SKM-1 (cell line): ENCODE results near the gene PRKCH.
"Not testable (repeated sequence)": the region's sequence is repeated elsewhere in the genome, so short reads cannot be mapped to it uniquely, and the experiment has no call there.

Experiments
- DNase-seq: peaks from one replicate; lab custom pipeline; 2025; ENCODE audit not compliant: unreplicated experiment; lab: John Stamatoyannopoulos, UW

The PRKCH gene

DNA sequence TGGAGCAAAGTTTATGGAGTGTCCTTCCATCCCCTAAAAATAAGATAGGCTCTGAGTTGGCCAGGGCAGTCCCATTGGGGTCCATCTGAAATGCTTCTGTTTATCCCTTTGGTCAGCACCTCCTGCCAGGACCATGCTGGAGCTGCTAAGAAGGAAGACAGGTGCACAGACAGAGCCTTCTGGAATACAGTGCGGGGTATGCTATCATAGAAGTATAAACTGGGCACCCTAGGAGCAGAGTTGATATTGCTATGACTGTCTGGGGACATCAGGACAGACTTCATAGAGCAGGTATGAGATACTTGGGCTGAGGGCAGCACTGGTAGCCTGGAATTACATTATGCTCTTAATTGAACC lies 203.5 kb downstream of the PRKCH start:
- no peak for DNase-seq

DNA sequence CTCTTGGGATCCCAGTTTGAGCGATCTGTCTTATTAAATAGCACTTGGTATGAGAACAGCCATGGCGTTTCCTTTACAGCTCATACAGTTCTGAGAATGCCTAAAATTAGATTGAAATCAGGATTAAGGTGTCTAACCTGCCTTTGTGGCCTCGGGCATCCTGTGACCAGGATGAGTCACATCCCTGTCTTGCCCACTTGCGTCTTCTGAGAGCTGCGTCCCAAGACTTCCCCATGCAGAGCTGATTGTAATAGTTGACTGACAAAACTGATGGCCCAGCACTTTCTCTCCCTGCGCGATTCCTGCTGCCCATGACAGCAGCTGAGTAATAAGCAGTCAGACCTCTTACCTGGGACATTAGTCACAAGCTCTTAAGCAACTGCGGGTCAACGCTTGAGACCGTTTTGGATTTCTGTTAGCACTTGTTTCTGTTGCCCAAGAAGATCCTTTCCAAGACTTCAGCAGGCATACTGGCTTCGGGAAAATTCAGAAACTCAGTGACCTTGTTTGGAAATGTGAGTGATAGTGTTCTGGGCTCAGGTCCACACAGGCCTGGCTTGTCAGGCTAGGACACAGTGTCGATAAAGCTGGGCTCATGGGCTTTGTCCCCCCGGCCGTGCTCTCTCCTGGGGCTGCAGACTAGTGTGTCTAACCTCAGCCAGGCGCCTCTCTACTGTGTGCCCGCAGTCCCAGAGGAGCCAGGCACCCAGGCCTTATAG lies 204.1 kb downstream of the PRKCH start:
- no peak for DNase-seq

DNA sequence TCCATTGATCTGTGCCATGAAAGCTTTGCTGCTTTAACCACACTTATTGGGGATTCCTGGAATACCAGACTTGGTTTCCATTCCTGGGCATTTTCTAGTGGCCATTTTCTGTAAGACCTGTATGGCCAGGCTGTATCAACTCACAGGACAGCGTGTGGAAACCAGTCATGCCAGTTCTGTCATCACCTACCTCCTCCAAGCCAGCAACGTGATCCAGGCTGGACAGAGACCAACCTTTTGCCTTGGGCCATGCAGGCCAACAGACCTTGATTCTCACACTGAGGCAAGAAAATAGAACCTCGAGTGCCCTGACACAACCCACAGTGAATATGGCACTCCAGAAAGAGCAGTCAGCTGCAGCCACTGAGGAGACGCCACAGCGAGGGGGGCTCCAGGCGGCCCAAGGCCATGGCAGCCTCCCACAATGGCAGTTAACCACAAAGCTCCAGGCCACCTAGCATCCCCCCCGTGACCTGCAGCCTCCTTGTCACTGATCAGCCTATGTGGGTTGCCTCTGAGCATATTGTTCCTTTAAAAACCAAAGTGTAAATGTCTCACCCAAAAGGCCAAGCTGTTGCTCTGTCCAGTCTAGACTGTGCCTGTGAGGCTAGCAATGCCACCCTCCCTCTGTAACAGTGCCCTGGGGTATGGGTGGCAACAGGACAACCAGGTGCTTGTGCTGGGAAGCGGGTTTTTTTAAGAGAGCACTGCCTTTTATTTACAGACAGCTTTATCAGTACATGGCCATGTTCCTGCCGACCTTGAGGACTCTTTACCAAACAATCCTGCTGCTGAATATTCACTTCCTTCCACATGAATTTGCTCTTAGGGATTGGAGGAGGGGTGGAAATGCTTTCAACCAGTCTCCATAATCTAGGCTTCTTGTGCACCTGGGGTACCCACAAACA lies 205.3 kb downstream of the PRKCH start:
- DNase-seq, result no peak

DNA sequence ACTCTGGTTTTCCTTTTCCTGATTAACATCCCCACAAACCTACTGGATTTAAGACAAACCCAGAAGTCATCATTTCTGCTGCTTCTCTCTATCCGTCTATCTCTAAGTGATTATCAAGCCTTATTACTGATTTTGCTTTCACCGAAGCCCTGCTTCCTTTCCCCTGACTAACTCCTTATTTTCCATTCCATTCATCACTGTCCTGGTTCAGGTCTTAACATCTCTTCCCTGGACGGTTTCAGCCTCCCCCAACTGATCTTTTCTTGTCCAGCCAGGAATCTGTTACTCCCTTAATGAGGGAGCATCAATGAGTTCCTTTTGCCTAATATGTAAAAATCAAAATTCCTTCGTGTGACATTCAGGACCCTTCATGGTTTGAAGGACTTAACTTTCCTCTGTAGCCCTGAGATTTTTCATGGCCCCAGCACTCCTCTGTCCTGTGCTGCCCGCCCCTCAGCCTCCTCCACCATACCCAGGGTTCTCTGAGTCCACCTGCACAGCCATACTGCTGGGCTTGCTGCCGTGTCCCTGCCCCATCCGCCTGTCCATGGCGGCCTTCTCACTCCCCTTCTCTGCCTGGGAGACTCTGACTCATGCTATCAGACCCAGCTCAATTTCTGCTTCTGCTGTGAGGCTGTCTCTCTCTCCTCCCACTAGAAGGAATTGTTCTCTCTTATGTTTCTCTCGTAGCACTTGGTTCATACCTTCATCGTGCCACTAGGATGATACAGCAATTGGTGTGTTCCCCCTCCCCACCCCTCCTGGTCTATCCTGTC lies 206.1 kb downstream of the PRKCH start:
- DNase-seq, result no peak

DNA sequence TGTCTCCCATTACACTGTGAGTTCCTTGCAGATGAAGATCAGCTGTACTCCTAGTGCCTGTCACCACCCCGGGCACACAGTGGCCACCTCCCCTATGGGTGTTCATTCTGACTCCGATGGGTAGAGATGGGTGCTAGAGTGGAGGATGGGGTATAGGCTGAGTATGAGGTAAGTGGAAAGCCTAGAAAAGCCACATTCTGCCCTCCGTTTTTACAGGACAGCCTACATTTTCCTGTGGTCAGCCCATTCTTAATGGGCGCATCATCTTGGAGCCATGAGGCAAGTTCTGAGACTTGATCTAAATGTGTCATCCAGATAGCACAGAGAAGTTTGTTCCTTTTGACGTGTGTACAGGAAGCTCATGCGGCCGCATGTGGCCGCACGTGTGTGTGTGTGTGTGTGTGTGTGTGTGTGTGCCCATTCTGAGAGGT lies 207.2 kb downstream of the PRKCH start:
- no peak for DNase-seq

DNA sequence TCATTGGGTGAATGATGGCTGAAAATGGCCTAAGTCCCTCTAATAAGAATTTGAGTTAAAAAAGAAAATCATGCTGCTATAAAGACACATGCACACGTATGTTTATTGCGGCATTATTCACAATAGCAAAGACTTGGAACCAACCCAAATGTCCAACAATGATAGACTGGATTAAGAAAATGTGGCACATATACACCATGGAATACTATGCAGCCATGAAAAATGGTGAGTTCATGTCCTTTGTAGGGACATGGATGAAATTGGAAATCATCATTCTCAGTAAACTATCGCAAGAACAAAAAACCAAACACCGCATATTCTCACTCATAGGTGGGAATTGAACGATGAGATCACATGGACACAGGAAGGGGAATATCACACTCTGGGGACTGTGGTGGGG lies 208.0 kb downstream of the PRKCH start:
- not testable (repeated sequence) for DNase-seq

DNA sequence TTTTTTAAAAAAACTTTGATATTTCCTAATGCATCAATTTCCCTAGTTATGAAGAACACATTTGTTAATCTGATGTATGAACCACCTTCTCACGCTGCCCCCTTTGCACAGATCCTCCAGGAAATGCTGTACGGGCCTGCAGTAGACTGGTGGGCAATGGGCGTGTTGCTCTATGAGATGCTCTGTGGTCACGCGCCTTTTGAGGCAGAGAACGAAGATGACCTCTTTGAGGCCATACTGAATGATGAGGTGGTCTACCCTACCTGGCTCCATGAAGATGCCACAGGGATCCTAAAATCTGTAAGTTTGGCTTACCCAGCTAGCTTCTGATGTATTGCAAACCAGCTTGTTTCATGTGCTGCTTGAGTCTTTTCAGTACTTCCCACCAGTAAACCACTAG lies 208.9 kb downstream of the PRKCH start:
- DNase-seq, result no peak

DNA sequence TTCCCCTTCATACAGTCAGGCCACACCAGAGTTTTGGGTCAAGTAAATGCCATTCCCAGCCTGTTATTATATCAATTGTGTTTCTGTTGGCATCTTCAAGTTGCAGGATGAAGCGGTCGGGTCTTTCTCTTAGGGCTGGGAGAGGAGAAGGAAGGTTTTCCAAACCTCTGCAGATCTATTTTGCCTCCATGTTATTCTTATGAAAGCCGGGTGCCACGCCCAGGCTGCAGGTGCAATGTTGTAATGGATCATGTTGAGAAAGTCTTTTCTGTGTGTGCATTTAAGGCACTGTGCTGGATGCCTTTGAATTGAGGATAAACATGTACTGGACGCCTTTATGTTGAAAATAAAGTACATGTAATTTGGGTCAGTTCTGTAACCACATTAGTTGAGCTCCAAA lies 209.5 kb downstream of the PRKCH start:
- DNase-seq, result no peak

DNA sequence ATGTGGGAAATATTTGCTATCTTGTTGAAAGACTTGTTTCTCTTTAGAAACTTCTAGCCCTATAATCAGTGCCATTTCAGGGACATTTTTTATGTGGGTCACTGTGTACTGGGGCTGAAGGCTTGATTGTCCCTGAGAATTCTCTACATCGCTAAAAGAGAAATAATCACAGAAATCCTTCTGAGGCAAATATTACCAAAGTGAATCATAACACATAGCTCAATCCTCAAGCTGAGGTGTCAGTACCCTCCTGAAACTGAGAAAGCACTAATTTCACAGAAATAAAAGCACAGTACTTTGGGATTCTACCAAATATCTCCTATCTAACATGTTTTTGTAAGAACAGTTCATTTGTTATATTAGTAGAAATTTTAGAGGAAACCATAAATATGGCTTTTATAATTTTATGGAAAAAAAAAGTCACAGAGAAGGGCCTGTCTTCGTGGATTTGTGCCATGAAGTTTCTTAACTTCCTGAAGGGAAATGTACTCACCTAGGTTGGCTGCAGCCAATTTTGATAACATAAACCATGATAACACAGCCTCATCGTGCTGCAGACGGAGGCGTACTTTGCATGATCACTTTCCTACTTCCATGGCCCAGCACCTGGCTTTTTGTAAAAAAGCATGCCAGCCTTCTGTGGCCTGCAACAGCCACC lies 210.2 kb downstream of the PRKCH start:
- no peak for DNase-seq

DNA sequence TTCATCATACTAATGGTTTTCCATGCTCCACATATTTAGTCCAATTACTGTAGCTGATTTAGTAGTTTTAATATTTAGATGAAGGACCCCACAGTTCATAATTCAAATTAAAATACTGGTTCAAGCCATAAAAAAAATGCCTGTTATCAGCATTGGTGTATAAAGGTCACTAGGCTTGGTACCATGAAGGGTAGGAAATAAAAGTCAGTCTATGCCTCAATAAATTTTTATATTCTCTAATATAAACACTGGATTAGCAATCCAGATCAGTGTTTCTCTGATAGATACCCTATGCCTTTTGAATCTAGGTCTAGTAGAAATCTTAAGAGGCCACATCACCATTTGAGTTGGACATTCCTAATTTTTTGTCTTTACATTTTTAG lies 210.7 kb downstream of the PRKCH start:
- no peak for DNase-seq

DNA sequence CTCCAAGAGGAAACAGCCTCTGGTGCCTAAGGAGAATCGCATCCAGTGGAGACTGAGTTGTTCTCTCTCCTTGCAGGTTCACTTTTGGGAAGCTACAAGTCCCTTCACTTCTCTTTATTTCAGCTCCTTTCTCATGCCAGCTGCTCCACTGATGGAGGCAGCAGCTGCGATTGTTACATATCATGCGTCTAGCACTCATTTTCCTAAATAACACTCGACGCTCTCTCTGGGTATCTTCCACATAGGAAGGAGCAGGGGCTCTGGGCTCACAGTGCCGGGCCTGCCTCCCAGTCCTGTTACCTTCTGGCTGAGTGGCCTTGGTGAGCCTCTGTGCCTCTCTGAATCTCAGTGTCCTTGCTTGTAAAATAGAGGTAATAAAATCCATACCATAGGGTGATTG lies 211.4 kb downstream of the PRKCH start:
- DNase-seq, result no peak

DNA sequence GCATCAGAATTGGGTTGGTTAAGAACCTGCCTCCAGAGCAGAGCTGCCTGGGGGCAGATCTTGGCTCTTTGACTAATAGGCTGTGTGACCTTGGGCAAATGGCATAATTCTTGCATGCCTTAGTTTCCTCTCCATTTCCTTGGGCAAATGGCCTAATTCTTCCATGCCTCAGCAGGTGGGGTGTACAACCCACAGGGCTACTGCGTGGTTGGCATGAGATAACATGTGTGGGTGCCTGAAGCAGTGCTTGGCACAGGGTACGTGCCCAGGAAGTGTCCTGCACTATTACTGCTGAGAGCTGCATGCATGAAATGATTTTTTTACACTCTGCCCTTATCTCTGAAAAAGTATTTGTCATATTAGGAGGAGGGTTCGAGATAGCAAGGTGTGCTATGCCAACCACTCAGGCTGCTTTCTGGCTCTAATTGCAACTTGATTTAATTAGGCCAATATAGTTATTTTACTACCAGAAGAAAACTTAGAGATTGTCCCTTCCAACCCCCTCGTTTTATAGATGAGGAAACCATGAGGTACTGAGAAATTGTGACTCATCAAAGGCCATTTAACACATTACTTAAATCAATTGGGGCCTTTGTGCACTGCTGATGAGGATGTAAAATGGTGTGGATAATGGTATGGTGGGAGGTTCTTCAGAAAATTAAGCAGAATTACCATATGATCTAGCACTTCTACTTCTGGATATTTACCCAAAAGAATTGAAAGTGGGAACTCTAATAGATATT lies 212.3 kb downstream of the PRKCH start:
- no peak for DNase-seq

DNA sequence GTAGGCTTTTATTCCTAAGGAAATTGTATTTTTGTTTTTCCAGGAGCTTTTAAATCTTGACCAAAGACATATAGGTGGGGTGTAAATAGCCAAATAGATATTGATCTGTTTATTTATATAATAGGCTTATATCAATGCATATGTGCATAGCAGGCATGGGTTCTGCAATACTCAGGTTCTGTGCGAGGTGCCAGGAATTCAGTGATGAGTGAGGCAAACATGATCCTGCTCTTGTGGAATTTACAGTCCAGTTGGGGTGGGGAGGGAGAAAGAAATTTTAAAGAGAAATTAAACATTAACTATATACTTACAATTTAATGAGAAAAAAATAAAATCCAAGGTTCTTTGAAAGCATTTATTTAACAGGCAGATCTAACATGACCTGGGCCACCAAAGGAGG lies 213.7 kb downstream of the PRKCH start:
- no peak for DNase-seq

DNA sequence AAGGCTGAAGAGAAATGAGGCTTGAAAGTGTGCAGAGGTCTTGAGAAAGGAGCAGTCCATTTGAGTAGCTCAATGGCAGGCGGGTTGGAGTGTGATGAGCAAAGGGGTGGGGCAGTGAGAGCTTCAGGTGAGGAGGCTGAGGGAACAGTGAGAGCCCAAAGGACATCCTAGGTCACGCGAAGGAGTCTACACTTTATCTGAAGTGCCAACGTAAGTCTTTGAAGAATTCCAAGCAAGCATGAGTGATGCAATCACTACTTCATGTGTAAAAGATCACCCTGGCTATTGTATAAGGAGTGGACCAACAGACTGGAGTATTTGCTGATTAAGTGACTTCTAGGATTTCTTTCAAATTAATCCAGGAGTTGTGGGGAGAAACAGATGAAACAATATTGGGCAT lies 214.1 kb downstream of the PRKCH start:
- no peak for DNase-seq

DNA sequence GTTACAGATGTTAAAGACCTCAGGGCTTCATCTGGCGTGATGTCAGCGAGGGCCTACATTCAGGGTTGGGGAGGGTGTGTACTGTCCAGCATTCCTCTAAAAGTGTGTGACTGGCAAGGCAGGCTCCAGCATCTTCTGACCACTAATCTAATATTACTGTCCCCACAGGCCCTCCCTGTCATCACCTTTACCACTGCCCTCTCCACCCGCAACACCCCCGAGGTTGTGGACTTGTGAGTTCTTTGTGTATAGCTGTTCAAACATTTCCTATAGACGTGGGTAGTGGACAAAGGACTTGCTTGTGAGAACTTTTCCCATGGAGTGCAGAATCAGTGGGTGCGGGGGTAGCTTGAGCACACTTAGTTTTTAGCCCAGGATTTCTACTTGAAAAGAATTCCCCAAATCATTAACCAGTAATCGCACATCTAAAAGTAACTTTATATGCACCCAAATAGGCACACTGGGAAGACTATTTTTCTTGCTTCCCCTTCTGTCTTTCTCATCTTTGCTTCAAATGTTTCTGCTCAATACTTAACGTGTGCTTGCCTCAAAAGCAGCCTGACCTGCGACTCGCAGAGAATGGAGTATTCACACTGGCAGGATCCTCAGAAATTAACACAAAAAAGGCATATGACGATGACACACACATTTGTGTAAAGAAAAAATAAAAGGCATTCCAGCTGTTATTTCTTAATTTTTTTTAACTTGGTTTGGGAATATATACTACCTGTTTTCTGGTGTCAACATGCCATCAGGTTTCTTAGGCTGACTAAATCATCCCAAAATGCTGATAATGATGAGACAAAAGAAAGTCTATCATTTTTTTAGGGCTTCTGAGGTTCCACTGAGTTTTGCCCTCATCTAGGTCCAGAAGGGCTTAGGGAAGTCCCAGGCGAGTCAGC lies 215.5 kb downstream of the PRKCH start:
- DNase-seq, result no peak

DNA sequence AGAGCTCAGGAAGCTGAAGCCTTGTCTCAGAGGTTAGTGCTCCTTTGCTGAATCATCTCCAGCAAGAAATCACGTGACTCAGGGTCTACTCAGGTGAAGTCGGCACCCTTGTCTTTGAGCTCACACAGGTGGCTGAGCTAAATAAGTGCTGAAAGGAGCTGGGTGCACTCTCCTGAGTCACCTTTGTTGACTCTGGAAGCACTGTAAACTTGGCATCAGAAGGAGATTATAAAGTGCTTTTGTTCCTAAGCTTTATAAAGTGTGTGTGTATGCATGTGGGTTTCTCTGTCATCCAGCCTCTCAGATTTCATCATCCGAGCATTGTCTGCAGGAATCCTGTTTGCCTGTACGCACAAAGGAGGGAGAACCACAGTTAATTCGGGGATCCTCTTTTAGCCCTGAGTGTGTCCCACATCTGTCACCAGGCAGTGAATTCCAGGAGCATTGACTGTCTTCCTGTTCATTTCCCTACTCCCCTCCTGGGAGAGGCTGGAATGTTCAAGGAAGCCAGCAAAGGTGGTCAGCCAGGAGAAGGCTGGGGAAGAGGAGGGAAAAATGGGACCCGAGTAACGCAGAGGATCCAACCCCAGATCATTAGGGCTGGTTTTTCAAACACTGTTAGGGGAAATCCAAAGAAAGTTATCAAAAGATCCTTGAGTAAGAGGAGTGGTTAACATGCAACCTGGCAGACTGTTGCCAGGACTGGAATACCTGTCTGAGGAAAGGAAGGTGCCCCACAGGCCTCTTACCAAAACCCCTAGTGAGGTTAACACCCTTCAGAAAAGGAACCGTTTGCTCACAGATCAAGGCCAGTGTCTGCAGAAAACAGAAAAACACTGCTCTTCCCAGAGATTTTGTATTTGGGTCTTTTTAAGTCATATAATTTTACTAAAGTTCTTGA lies 216.4 kb downstream of the PRKCH start:
- no peak for DNase-seq

DNA sequence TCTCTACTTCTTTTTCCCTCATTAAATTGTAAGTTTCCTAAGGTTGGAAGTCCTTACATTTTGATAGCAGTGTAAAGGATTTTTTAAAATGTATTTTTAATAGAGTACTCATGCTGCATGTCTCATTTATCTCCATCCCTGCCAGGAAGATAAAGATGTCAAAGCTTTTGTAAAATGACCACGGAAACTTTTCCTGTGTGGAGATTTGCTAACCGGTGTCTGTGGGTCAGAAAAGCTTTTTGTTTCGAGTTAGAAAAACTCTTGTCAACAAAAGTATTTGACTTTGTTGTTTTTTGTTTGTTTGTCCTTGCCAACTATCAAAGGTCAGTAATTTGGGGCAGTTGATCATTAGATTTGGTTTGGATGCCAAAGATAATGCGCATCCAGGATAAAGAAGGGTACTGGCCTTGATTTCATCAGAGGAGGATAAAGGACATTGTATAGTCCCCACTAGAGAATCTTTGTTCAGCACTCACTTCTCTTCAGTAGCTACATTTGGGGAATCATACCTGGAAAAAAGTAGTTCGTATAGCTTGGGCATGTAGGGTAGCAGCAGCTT lies 217.2 kb downstream of the PRKCH start:
- no peak for DNase-seq

DNA sequence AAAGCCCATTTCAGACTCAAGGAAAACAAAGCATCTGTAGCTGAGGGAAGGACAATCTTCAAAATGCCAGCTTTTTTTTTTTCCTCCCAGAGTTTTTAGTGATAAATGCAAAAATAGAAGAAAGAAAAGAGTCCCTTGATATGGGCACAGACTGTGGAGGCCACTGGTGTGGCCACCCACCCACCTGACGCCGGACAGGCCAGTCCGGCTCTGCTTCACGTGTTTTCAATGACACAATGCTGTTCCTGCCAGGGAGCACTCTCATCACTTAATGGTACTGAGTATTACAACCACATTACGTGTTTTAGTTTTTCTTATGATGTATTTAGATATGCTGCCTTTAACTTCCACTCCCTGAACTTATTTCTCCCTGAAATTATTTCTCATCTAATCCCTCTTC lies 218.3 kb downstream of the PRKCH start:
- no peak for DNase-seq
